ENCODE data around the gene ELMOD1.

Gene ELMOD1

DNA sequence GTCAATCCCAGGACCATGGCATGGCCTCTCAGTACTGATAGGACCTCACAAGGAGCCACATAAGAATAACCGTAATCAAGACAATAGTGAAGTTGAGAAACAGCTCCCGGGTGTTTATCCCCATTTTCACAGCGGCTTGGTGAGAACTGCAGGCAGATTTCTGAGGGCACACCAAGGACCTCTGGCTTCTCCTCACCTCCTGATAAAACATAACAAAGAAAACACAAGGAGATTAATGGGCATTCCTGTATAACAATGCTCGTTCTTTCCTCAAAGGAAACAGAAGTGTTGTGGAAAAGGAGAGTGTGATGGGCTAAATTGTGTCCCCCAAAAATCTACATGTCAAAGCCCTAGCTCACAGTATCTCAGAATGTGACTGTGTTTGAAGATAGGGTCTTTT lies 116.9 kb downstream of the ELMOD1 start:
- Histone ChIP-seq H3K27ac (no peak overlapping the region), H3K9me3 (ENCODE audit: low read depth, low read length) (no peaks in the 10 kb centered on the region), H3K36me3 (ENCODE audit: insufficient read depth, low read length) (no peaks in the 10 kb centered on the region), H3K4me3 (no peak overlapping the region), H3K9ac (ENCODE audit: insufficient read length) (no peak overlapping the region)
- TF ChIP-seq POLR2AphosphoS5 (IDR thresholded peaks at IDR 0.05; ENCODE audit: borderline replicate concordance, low read depth, low read length): no peak
- TF ChIP-seq EZH2 (IDR thresholded peaks at IDR 0.05): no peak
- TF ChIP-seq FOXP2 (optimal IDR thresholded peaks at IDR 0.05; ENCODE audit: control extremely low read depth, extremely low read length, insufficient read depth): no peak
- DNase-seq (ENCODE audit: low read depth, low spot score): no peak

DNA sequence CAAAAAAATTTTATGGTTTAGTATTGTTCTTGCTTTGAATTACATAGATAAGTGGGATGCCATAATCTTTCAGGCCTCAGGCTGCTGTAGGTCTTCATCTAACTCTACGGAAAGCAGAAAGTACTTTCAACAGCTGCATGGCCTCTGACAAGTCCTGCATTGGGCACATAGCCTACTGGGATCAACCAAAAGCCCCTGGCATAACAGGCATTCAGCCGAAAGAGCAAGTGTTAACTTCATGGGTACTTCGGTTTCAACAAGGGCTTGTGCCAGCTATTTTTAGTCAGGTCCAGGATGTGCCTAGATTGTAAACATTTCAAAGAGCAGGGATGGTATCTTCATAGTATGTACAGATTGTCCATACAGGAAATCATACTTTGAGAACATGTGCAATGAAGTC lies 117.8 kb downstream of the ELMOD1 start:
- Histone ChIP-seq H3K9ac (ENCODE audit: insufficient read length) (no peak overlapping the region), H3K27ac (no peak overlapping the region), H3K4me3 (no peak overlapping the region), H3K36me3 (ENCODE audit: insufficient read depth, low read length) (no peaks in the 10 kb centered on the region), H3K9me3 (ENCODE audit: low read depth, low read length) (no peaks in the 10 kb centered on the region)
- no peak for TF ChIP-seq POLR2AphosphoS5 (IDR thresholded peaks at IDR 0.05; ENCODE audit: borderline replicate concordance, low read depth, low read length)
- no peak for TF ChIP-seq EZH2 (IDR thresholded peaks at IDR 0.05)
- TF ChIP-seq FOXP2 (optimal IDR thresholded peaks at IDR 0.05; ENCODE audit: control extremely low read depth, extremely low read length, insufficient read depth): no peak
- DNase-seq (ENCODE audit: low read depth, low spot score): no peak

DNA sequence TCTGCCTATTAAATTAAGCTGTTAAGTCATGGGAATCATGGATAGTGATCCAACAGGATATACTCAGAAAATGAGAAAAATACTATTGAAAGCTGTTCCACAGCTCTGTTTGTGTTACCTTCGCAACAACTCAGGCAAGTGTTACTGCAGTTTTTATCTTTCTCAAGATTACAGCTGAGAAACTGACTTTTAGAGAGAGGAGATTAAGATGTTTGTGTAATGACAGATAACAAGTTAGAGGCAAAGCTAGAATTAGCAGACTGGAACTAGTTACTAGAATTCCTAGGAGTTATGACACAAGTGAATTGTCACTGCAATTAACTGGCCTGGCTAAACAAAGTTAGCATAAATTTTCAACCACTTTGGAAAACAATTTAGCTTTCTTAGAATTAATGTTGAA lies 119.4 kb downstream of the ELMOD1 start:
- H3K36me3 ChIP-seq (ENCODE audit: insufficient read depth, low read length): no peaks in the 10 kb centered on the region
- H3K9ac ChIP-seq (ENCODE audit: insufficient read length): no peak overlapping the region
- no peaks in the 10 kb centered on the region for H3K9me3 ChIP-seq (ENCODE audit: low read depth, low read length)
- no peak for DNase-seq (ENCODE audit: low read depth, low spot score)
- TF ChIP-seq POLR2AphosphoS5 (IDR thresholded peaks at IDR 0.05; ENCODE audit: borderline replicate concordance, low read depth, low read length) (no peak), EZH2 (IDR thresholded peaks at IDR 0.05) (no peak), FOXP2 (optimal IDR thresholded peaks at IDR 0.05; ENCODE audit: control extremely low read depth, extremely low read length, insufficient read depth) (no peak)
- H3K4me3 ChIP-seq: no peak overlapping the region
- no peak overlapping the region for H3K27ac ChIP-seq

DNA sequence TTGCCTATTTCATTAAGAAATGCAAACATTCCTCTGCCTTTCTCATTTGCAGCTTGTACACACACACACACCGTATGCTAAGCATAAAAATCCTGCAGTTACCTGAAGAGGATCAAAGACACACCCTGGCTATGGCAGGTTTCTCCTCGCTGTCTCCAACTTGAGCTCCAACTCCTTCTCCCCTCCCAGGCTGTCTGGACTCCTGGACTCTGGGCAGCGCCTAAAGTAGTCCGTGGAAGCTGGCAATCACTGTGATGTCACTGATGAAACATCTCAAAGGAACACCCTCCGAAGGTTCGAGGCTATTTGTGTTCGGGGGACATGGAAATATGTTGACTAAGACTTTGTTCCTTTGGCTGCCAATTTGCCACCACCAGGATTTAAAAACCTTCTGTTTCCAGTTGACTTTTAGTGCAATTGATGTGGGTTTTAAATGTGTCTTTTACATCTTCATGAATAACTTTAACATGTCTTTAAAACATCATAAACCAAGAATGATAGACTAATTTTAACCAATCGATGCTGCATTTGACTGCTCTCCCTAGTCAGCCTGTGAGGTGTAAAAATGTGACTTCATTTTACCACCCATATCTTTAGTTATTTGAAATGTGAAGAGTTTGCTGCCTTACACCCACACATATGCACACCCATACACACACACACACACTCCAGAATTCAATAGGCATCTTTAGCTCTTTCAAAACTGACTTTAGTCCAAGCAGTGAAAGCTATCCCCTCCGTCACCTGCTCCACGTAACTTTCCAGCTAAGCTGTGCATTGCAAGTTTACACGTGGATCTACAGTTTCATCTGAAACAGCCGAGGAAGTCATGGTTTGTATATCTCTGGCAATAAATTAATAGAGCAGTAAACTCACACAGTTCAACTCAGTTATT lies 121.2 kb downstream of the ELMOD1 start, which contains the start of gene SLN:
Gene SLN, minus strand, starts transcription at position 196 of the 895 bp plus-strand sequence.
- TF ChIP-seq POLR2AphosphoS5 (IDR thresholded peaks at IDR 0.05; ENCODE audit: borderline replicate concordance, low read depth, low read length) (no peak), EZH2 (IDR thresholded peaks at IDR 0.05) (no peak), FOXP2 (optimal IDR thresholded peaks at IDR 0.05; ENCODE audit: control extremely low read depth, extremely low read length, insufficient read depth) (no peak)
- DNase-seq (ENCODE audit: low read depth, low spot score): no peak
- Histone ChIP-seq H3K9ac (ENCODE audit: insufficient read length) (no peak within 1 kb of the TSS), H3K36me3 (ENCODE audit: insufficient read depth, low read length) (no peaks in the 10 kb centered on the region), H3K9me3 (ENCODE audit: low read depth, low read length) (no peaks in the 10 kb centered on the region), H3K27ac (no peak within 1 kb of the TSS), H3K4me3 (no peak within 1 kb of the TSS)

DNA sequence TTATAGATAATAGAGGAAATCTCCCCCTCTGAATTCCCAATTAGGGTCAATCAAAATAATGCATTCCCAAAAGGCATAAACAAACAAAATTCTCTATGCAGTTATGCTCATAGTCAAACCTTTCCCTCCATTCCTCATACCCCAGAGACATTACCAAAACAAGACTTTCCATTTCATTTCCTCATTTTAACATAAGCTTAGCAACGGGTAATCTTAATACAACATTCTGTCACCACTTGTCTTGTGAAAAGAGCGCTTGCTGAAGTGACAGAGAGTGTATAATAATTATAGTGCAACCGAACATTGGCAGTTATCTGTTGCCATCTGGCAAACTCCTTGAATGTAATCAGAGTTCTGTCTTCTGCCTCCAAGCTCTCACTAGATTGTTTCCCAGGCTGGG lies 122.1 kb downstream of the ELMOD1 start:
- TF ChIP-seq EZH2 (IDR thresholded peaks at IDR 0.05) (no peak), FOXP2 (optimal IDR thresholded peaks at IDR 0.05; ENCODE audit: control extremely low read depth, extremely low read length, insufficient read depth) (no peak), POLR2AphosphoS5 (IDR thresholded peaks at IDR 0.05; ENCODE audit: borderline replicate concordance, low read depth, low read length) (no peak)
- Histone ChIP-seq H3K9me3 (ENCODE audit: low read depth, low read length) (no peaks in the 10 kb centered on the region), H3K4me3 (no peak overlapping the region), H3K36me3 (ENCODE audit: insufficient read depth, low read length) (no peaks in the 10 kb centered on the region), H3K9ac (ENCODE audit: insufficient read length) (no peak overlapping the region), H3K27ac (no peak overlapping the region)
- no peak for DNase-seq (ENCODE audit: low read depth, low spot score)
